MG63 (cell line): ENCODE measurements around the gene MAPKAP1. TPM values are rescaled to one million over a fixed set of nuclear protein-coding genes. Genes with fewer than 3 reads are reported as not detected.

Experiments
- DNase-seq: peaks from one replicate; pipeline ENCODE4 v3.0.0-alpha.2; 2020
- H3K27me3 ChIP-seq: fragments of 250-450 bp; sonication (Bioruptor Pico); 2 replicates; pipeline ENCODE4 v1.5.1; 2020; ENCODE audit warnings: mild to moderate bottlenecking, moderate library complexity
- H3K36me3 ChIP-seq: fragments of 250-450 bp; sonication (Bioruptor Pico); 2 replicates; pipeline ENCODE4 v1.5.1; 2020; ENCODE audit warnings: mild to moderate bottlenecking, moderate library complexity
- H3K4me3 ChIP-seq: fragments of 250-450 bp; sonication (Bioruptor Pico); 2 replicates; pipeline ENCODE4 v1.5.1; 2020; ENCODE audit warnings: mild to moderate bottlenecking, moderate library complexity
- H3K9me3 ChIP-seq: fragments of 250-450 bp; sonication (Bioruptor Pico); 2 replicates; pipeline ENCODE4 v1.5.1; 2020; ENCODE audit warnings: mild to moderate bottlenecking, moderate library complexity
- total RNA-seq: library from RNA; depleted of rRNA; stranded (reverse); fragments of >200 nt; shearing (Covaris generic); gene quantifications from 2 replicates; pipeline ENCODE4 v1.2.3, GENCODE V29; 2014; ENCODE audit warnings: low replicate concordance

Gene MAPKAP1
- total RNA-seq, 1 experiment from 2014 or later, result 91.7 TPM

DNA sequence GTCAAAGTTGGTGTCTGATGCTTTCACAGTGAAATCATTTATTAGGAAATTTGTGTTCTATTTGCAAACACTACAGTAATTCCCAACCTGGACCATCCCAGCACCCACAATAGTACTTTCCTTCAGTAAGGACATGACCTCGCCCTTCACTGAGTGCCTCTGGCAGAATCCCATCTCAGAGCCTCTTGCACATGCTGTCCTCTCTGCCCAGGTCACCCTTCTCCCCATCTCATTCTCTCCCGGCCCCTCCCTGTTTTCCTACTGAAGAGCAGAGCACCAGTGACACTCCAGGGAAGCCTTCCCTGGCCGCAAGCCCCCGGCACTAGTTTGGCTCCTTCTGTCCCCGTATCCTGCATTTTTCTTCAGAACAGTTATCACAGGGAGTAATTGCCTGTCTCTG, 220.4 kb downstream of the MAPKAP1 start:
- peak; percentile 5 for DNase-seq
- H3K27me3 ChIP-seq, result no peaks in the 10 kb centered on the region
- H3K4me3 ChIP-seq, result no peak overlapping the region
- H3K9me3 ChIP-seq, result no peaks in the 10 kb centered on the region
- H3K36me3 ChIP-seq, result peaks cover 3% of the 10 kb centered on the region; the same call in 1 of the 2 replicates

- Histone ChIP-seq H3K27me3 (no peaks in the 10 kb centered on the region), H3K4me3 (no peak overlapping the region), H3K36me3 (peaks cover 3% of the 10 kb centered on the region; the same call in 1 of the 2 replicates), H3K9me3 (no peaks in the 10 kb centered on the region)
- no peak for DNase-seq
These were observed 220.9 kb downstream of the MAPKAP1 start for GRCh38 chr9:125486152-125486508.

DNA sequence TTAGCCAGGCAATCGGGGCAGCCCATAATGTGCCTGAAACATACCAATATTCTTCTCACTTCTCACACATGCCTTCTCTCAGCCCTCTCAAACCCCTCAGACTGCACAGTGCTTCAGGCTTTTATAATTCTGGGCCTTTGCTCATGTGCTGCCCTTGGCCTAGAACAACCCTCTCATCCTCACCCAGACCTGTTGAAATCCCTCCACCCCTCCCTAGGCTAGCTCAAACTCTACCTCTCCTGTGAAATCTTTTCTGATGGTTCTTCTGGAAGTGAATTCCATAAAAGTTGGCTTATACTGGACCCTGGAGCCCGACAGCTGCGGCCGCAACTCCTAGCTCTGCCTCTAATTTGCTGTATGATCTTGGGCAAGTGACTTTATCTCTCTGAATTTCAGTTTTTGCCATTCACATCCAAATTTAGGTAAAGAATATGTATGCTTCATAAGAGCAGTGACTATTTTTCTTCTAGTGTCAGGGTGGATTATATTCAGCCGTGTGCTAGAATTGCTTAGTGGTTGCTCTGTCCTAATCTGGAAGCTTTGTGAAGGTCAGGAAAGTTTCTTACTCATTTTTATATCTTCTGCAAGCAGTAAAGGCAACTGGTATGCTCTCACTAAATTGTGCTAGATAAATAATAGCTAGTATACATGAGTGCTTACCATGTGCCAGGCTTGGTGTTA, 221.4 kb downstream of the MAPKAP1 start:
- no peaks in the 10 kb centered on the region for H3K27me3 ChIP-seq
- H3K9me3 ChIP-seq, result no peaks in the 10 kb centered on the region
- H3K36me3 ChIP-seq, result peaks cover 3% of the 10 kb centered on the region; the same call in 1 of the 2 replicates
- DNase-seq, result no peak
- no peak overlapping the region for H3K4me3 ChIP-seq

GRCh38 chr9:125484350-125485282, 222.4 kb downstream of the MAPKAP1 start:
- Histone ChIP-seq H3K9me3 (no peaks in the 10 kb centered on the region), H3K27me3 (no peaks in the 10 kb centered on the region), H3K36me3 (peaks cover 3% of the 10 kb centered on the region; the same call in 1 of the 2 replicates), H3K4me3 (no peak overlapping the region)
- peak; percentile 73 for DNase-seq

DNA sequence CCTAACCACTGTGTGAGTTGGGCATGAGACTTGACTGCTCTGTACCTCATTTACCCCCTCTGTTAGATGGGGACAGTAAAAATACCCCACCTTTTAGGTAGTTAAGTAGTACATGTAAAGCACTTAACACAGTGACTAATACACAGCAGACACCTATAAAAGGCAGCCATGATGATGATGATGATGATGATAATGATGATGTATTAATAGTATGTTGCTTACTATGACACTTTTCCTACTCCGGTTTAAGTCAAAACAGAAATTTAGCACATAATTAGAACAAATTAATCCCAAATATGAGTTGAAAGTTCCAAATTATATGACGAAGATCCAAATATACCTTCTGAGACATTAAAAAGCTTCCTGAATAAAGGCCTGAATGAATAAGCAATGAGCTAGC, 223.3 kb downstream of the MAPKAP1 start:
- Histone ChIP-seq H3K27me3 (no peaks in the 10 kb centered on the region), H3K9me3 (no peaks in the 10 kb centered on the region), H3K4me3 (no peak overlapping the region), H3K36me3 (peaks cover 3% of the 10 kb centered on the region; the same call in 1 of the 2 replicates)
- DNase-seq, result no peak

DNA sequence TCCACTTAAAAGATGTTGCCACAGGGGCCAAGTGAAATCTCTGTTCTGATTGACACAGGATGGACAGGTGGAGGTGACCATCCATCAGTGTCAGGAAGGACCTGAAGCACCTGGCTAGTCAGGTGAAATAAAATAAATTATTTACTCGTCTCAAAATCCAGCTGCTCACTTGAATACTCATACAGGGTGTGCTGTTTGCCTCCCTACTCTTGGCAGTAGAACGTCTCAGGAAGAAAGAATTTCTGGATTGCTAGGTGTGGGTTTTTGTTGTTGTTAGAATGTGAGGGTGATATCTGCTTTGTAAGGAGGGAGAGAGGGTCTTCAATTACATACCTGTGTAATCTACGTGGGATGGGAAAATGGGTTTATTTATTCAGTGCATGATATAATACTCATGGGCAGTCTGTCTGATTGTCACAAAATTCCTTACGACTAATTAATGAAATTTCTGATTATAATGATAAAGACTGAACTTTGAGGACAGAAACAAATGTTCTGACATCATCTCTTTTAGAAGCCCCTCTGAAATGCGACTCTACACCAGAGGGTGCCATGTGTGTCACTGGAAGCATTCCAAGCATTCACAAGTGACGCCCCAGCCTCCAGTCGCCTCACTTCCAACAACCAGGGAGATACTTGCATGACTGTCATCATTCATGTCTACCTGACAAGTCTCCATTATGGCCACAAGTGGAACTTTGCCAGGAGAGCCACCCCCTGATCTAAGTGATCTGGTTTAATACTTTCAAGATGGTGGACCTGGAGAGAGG, 227.0 kb downstream of the MAPKAP1 start:
- no peak for DNase-seq
- Histone ChIP-seq H3K36me3 (peaks cover 3% of the 10 kb centered on the region; the same call in 1 of the 2 replicates), H3K27me3 (no peaks in the 10 kb centered on the region), H3K9me3 (no peaks in the 10 kb centered on the region), H3K4me3 (no peak overlapping the region)

- no peaks in the 10 kb centered on the region for H3K9me3 ChIP-seq
These were observed 229.9 kb downstream of the MAPKAP1 start for GRCh38 chr9:125477089-125477544.

DNA sequence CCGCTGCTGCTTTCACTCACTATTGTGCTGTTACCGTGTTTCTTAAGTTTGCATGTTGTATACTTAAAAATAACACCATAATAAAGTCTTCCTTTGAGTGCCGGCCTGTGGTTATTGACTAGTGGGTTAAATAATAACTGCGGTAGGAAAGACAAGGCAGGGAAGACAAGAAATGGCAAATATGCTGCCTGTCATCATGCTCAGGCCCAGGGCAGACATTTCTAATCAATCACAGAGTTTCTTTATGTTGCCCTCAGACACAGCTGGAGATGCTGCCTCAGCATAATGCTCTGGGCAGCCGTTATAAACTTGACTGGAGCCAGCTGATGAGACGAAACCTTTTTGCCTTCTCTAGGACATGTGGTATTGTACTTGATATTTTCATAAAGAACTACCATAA, 230.4 kb downstream of the MAPKAP1 start:
- H3K36me3 ChIP-seq, result no peaks in the 10 kb centered on the region; the same call in 1 of the 2 replicates
- no peak overlapping the region for H3K4me3 ChIP-seq
- no peak for DNase-seq
- no peaks in the 10 kb centered on the region for H3K9me3 ChIP-seq
- no peaks in the 10 kb centered on the region for H3K27me3 ChIP-seq

More at GRCh38 chr9:125477089-125477544, 229.9 kb downstream of the MAPKAP1 start:
- no peaks in the 10 kb centered on the region; the same call in 1 of the 2 replicates for H3K36me3 ChIP-seq
- no peaks in the 10 kb centered on the region for H3K27me3 ChIP-seq
- no peak for DNase-seq
- no peak overlapping the region for H3K4me3 ChIP-seq

GRCh38 chr9:125475385-125475784, 231.6 kb downstream of the MAPKAP1 start:
- H3K4me3 ChIP-seq, result no peak overlapping the region

DNA sequence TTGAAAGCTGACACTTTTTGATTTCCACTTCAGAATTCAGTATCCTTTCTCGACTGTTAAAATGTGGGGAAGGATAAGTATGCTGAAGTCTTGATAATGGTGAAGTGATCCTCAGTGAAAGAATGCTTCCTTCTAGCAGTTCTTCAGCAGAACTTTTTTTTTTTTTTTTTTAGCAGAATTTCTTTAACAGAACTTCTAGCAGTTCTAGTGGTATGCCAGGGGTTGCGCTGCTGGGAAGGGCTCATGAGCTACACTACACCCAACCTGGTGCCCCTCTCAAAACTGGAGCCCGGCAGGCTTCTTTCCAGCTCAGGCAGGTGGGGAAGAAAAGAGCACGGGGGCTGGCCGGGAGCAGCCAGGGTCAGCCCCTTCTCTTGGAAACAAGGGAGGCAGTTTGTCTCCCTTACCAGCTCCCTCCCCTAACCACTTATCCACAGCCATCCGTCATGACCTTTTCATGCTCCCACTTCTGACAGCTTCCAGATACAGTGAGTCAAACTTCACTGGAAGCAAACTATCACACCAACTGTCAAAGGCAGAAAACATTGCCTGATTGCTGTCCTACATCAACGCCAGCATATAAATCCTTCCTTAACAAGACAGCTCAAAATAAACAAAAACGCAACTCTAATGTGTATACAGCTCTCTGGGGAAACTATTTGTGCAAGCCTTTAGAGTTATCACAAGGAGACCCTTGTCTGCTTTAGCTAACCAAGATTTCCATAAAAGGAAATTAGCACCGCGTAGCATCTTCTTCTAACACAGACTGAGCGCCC, 233.9 kb downstream of the MAPKAP1 start:
- H3K27me3 ChIP-seq, result no peaks in the 10 kb centered on the region
- peak; percentile 61 for DNase-seq
- H3K4me3 ChIP-seq, result no peak overlapping the region
- H3K36me3 ChIP-seq, result no peaks in the 10 kb centered on the region; the same call in 1 of the 2 replicates
- H3K9me3 ChIP-seq, result no peaks in the 10 kb centered on the region

More at GRCh38 chr9:125475385-125475784, 231.6 kb downstream of the MAPKAP1 start:
- Histone ChIP-seq H3K27me3 (no peaks in the 10 kb centered on the region), H3K9me3 (no peaks in the 10 kb centered on the region), H3K36me3 (no peaks in the 10 kb centered on the region; the same call in 1 of the 2 replicates)
- DNase-seq, result no peak

- Histone ChIP-seq H3K9me3 (no peaks in the 10 kb centered on the region), H3K27me3 (no peaks in the 10 kb centered on the region), H3K36me3 (no peaks in the 10 kb centered on the region; the same call in 1 of the 2 replicates), H3K4me3 (no peak overlapping the region)
- DNase-seq, result no peak
These were observed 234.5 kb downstream of the MAPKAP1 start for GRCh38 chr9:125472562-125472925.

GRCh38 chr9:125470767-125471580, 236.0 kb downstream of the MAPKAP1 start:
- H3K27me3 ChIP-seq, result no peaks in the 10 kb centered on the region
- no peaks in the 10 kb centered on the region for H3K9me3 ChIP-seq
- DNase-seq, result no peak
- no peaks in the 10 kb centered on the region; the same call in 1 of the 2 replicates for H3K36me3 ChIP-seq
- H3K4me3 ChIP-seq, result no peak overlapping the region

DNA sequence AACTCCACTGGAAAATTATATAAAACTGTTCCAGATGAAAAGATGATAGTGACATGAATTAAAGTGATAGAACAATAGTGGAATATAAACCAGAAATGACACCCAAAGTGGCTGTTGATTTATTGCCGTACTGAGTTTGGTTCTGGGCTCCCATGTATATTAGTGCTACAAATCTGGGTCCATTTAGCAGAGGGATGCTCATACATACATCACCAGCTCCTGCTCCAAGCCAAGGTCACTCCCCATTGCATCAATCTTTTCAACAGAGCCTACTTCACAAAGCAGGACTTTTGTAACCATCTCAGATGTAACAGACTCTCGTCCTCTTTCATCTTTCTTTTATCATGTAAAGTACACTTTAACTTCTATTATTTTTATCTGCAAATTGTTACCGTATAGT, 236.8 kb downstream of the MAPKAP1 start:
- H3K4me3 ChIP-seq, result no peak overlapping the region
- H3K36me3 ChIP-seq, result no peaks in the 10 kb centered on the region; the same call in 1 of the 2 replicates
- DNase-seq, result no peak

DNA sequence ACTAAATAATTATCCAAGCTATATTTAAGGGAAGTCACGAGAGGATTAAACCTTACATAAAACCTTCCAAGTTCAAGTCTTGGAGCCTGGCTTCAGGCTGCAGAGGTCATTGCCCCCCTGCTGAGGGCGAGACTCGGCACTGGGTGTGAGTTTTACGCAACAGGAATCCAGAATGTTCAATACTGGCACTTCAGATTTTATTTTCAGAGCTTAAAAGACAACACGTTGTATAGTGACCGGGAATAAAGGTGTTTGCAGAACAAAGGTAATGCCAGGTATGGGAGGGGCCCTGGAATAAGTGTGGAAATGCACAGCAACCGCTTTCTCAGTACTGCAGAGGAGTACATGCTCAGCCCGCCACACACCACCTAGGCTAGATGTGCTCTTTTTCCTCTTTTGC, 238.4 kb downstream of the MAPKAP1 start:
- H3K27me3 ChIP-seq, result no peaks in the 10 kb centered on the region
- no peaks in the 10 kb centered on the region for H3K9me3 ChIP-seq
- no peaks in the 10 kb centered on the region; the same call in 1 of the 2 replicates for H3K36me3 ChIP-seq
- no peak for DNase-seq
- H3K4me3 ChIP-seq, result no peak overlapping the region

More for the DNA sequence above, 236.8 kb downstream of the MAPKAP1 start:
- no peaks in the 10 kb centered on the region for H3K9me3 ChIP-seq
- no peaks in the 10 kb centered on the region for H3K27me3 ChIP-seq

DNA sequence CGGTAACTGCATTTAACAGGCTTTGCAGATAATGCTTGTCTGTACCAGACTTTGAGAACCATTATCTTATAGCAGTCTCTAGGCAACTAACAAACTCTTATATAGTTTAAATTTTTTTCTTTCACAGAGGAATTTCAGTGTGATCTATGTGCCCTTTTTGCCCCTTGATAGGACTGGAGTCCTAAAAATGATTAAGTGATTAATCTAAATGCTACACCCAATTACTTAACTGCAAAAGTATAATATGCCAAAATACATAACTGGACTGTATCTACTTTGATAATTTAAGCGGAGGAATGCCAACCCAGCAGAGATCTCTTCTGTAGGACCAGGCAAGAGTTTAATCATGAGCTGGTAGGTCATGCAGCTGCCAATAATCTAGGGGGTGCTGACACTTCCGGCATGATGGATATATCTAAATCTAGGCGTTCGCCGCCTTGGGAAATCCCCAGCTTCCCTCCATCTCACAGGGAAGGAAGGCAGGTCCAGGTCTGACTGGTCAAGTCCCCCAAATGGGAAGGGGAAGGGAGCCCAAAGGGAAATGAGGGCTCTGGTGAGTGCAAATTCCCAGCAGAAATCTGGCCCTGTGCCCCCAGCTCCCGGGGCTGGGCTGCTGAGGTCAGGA, 239.8 kb downstream of the MAPKAP1 start:
- no peak for DNase-seq
- Histone ChIP-seq H3K4me3 (no peak overlapping the region), H3K9me3 (no peaks in the 10 kb centered on the region), H3K36me3 (no peaks in the 10 kb centered on the region), H3K27me3 (no peaks in the 10 kb centered on the region)
